HCT116 (cell line): ENCODE data around the gene CDH4. TPM values are rescaled to one million over a fixed set of nuclear protein-coding genes. Genes with fewer than 3 reads are reported as not detected.

ENCODE experiments used
- ATAC-seq: fragments of 200-7000 bp; cut with Tn5 transposase; 2 replicates; pipeline ENCODE4 v1.9.1; 2020; ENCODE audit warnings: mild to moderate bottlenecking, moderate library complexity
- BruUV-seq: library from RNA; stranded (reverse); fragments of 400-500 nt; replicated peaks from 2 replicates; lab custom pipeline; 2021; lab: Mats Ljungman, UMichigan
- CTCF ChIA-PET: fragments of 300-600 bp; sonication (Branson Sonifier 250); formaldehyde crosslinking; loops from one replicate; lab custom pipeline; 2021; ENCODE audit warnings: antibody characterized with exemption; lab: Charles Lee
- POLR2A ChIA-PET: fragments of 300-600, 350-600 bp; sonication (Branson Sonifier 250); formaldehyde crosslinking; loops from one replicate; lab custom pipeline; 2021; ENCODE audit warnings: antibody characterized with exemption; lab: Charles Lee
- RAD21 ChIA-PET, 2 experiments: fragments of 300-600 bp; sonication (Branson Sonifier 250); formaldehyde crosslinking; loops; one replicate each; lab custom pipeline; 2023; ENCODE audit warnings: low total read pairs in 2 of 2; ENCODE audit not compliant: uncharacterized antibody in 2 of 2, unreplicated experiment in 2 of 2, low non-redundant PET in 1 of 2; lab: Charles Lee
- DNase-seq: peaks from one replicate; pipeline ENCODE4 v3.0.0-alpha.2; 2010; ENCODE audit warnings: low read depth, low spot score
- H2AFZ ChIP-seq: fragments of 200-600 bp; shearing (Covaris generic), sonication (generic); 2 replicates; pipeline ENCODE4 v1.6.1; 2017; ENCODE audit warnings: low read depth, mixed run types, mixed read lengths, antibody characterized with exemption, low read length; ENCODE audit not compliant: poor library complexity, severe bottlenecking
- H3K27ac ChIP-seq: 2 replicates; pipeline ENCODE4 v1.5.1; 2012; ENCODE audit warnings: low read depth, low read length
- H3K27me3 ChIP-seq: fragments of 200-600 bp; sonication (generic); 2 replicates; pipeline ENCODE4 v1.6.1; 2016; ENCODE audit warnings: mixed run types, low read length, mixed read lengths; ENCODE audit not compliant: insufficient read depth
- H3K36me3 ChIP-seq, 2 experiments: fragments of 200-500 bp in 1 of 2; fragments of 200-600 bp in 1 of 2; sonication (Bioruptor generic) in 1 of 2; sonication (generic) in 1 of 2; 2 replicates each; pipeline versions ENCODE4 v1.5.1 to v1.6.1; 2014 to 2016; ENCODE audit warnings: low read length in 2 of 2, inconsistent platforms in 1 of 2, mixed read lengths in 1 of 2, mixed run types in 1 of 2; ENCODE audit not compliant: insufficient read depth in 2 of 2, control insufficient read depth in 1 of 2
- H3K4me1 ChIP-seq, 2 experiments: fragments of 200-600 bp in 1 of 2; sonication (generic) in 1 of 2; 2 replicates each; pipeline versions ENCODE4 v1.5.1 to v1.6.1; 2012 to 2017; ENCODE audit warnings: low read length in 2 of 2, inconsistent platforms in 1 of 2, mild to moderate bottlenecking in 1 of 2, mixed read lengths in 1 of 2, mixed run types in 1 of 2, moderate library complexity in 1 of 2; ENCODE audit not compliant: insufficient read depth in 2 of 2, control insufficient read depth in 1 of 2
- H3K4me2 ChIP-seq: fragments of 200-600 bp; sonication (generic); 2 replicates; pipeline ENCODE4 v1.6.1; 2017; ENCODE audit warnings: mixed run types, low read length, mixed read lengths
- H3K4me3 ChIP-seq, 2 experiments: fragments of 200-600 bp in 1 of 2; sonication (generic) in 1 of 2; replicated peaks in 1 of 2; 2 replicates each; pipeline ENCODE4 v1.5.1; 2011 to 2016; ENCODE audit warnings: low read length in 2 of 2, control low read depth in 1 of 2, low read depth in 1 of 2, mild to moderate bottlenecking in 1 of 2, mixed read lengths in 1 of 2, mixed run types in 1 of 2
- H3K79me2 ChIP-seq: fragments of 200-600 bp; sonication (generic); 2 replicates; pipeline ENCODE4 v1.6.1; 2017; ENCODE audit warnings: mild to moderate bottlenecking, mixed run types, low read length, moderate library complexity, mixed read lengths; ENCODE audit not compliant: insufficient read depth
- H3K9ac ChIP-seq: fragments of 200-600 bp; sonication (generic); 2 replicates; pipeline ENCODE4 v1.6.1; 2016; ENCODE audit warnings: low read length, mixed read lengths
- H3K9me2 ChIP-seq: fragments of 200-600 bp; sonication (generic), shearing (Covaris generic); 2 replicates; pipeline ENCODE4 v1.6.1; 2017; ENCODE audit warnings: mixed run types, mild to moderate bottlenecking, moderate library complexity; ENCODE audit not compliant: insufficient read depth
- H3K9me3 ChIP-seq, 2 experiments: fragments of 200-500 bp in 1 of 2; fragments of 200-600 bp in 1 of 2; sonication (Bioruptor generic) in 1 of 2; sonication (generic) in 1 of 2; 2 replicates each; pipeline ENCODE4 v1.6.1; 2014 to 2017; ENCODE audit warnings: low read length in 2 of 2, mixed read lengths in 2 of 2, inconsistent platforms in 1 of 2, low read depth in 1 of 2, mild to moderate bottlenecking in 1 of 2, mixed run types in 1 of 2, moderate library complexity in 1 of 2; ENCODE audit not compliant: control insufficient read depth in 1 of 2, insufficient read depth in 1 of 2
- H4K20me1 ChIP-seq: fragments of 200-600 bp; sonication (generic), shearing (Covaris generic); 2 replicates; pipeline ENCODE4 v1.6.1; 2017; ENCODE audit warnings: mixed run types, mild to moderate bottlenecking, moderate library complexity; ENCODE audit not compliant: insufficient read depth
- ATF3 ChIP-seq: IDR thresholded peaks from 2 replicates; pipeline ENCODE4 v1.6.1; 2012
- CBX3 ChIP-seq: IDR thresholded peaks from 2 replicates; pipeline ENCODE4 v1.6.1; 2012; ENCODE audit warnings: low read depth
- ELF1 ChIP-seq: IDR thresholded peaks from 2 replicates; pipeline ENCODE4 v1.6.1; 2012; ENCODE audit warnings: low read depth, borderline replicate concordance
- EZH2 ChIP-seq: fragments of 200-600 bp; sonication (generic); IDR thresholded peaks from 2 replicates; pipeline ENCODE4 v1.6.1; 2017; ENCODE audit warnings: antibody characterized with exemption, mixed run types
- EZH2phosphoT487 ChIP-seq: fragments of 200-600 bp; IDR thresholded peaks from 2 replicates; pipeline ENCODE4 v1.6.1; 2018; ENCODE audit warnings: antibody characterized with exemption, borderline replicate concordance
- MAX ChIP-seq: IDR thresholded peaks from 2 replicates; pipeline ENCODE4 v1.6.1; 2012
- RAD21 ChIP-seq: IDR thresholded peaks from 2 replicates; pipeline ENCODE4 v1.6.1; 2012; ENCODE audit warnings: low read depth, mild to moderate bottlenecking
- REST ChIP-seq: IDR thresholded peaks from 2 replicates; pipeline ENCODE4 v1.6.1; 2012; ENCODE audit warnings: low read depth
- SP1 ChIP-seq: IDR thresholded peaks from 2 replicates; pipeline ENCODE4 v1.6.1; 2012; ENCODE audit warnings: low read depth
- SRF ChIP-seq: IDR thresholded peaks from 2 replicates; pipeline ENCODE4 v1.6.1; 2012; ENCODE audit warnings: low read depth
- TCF7L2 ChIP-seq: IDR thresholded peaks from 2 replicates; pipeline ENCODE4 v1.7.0; 2011; ENCODE audit warnings: borderline replicate concordance, inconsistent platforms; ENCODE audit not compliant: insufficient read depth, insufficient read length; ENCODE audit errors: extremely low read depth
- ZBTB33 ChIP-seq: IDR thresholded peaks from 2 replicates; pipeline ENCODE4 v1.6.1; 2011; ENCODE audit warnings: mild to moderate bottlenecking, low read length, moderate library complexity; ENCODE audit not compliant: insufficient replicate concordance; ENCODE audit errors: extremely low read depth
- ZNF274 ChIP-seq: fragments of 200-500 bp; sonication (Bioruptor generic); IDR thresholded peaks from 2 replicates; pipeline ENCODE4 v1.6.1; 2014; ENCODE audit warnings: mild to moderate bottlenecking, low read depth, low read length, inconsistent platforms
- intact Hi-C: fragments of 100-400 bp; cut with micrococcal nuclease; formaldehyde crosslinking; loops from 2 replicates; pipeline ENCODE4 v1.10.0; 2022
- total RNA-seq: library from RNA; stranded (reverse); gene quantifications from one replicate; pipeline ENCODE4 v1.2.1, GENCODE V29; 2021; ENCODE audit not compliant: unreplicated experiment

Gene CDH4
- total RNA-seq, 1 experiment from 2014 or later: not detected

GRCh38 chr20:61584851-61585250, 332.8 kb downstream of the CDH4 start:
- DNase-seq (no peak), ATAC-seq (no peak)
- no peaks in the 10 kb centered on the region for H4K20me1 ChIP-seq
- H3K9me2 ChIP-seq: no peaks in the 10 kb centered on the region
- intact Hi-C loops: no loop called here
- no peak overlapping the region for H2AFZ ChIP-seq
- RAD21 ChIA-PET: no interaction called here
- H3K27me3 ChIP-seq: no peaks in the 10 kb centered on the region
- H3K27ac ChIP-seq: no peak overlapping the region
- H3K79me2 ChIP-seq: no peaks in the 10 kb centered on the region
- no peaks in the 10 kb centered on the region for H3K4me1 ChIP-seq
- no peak overlapping the region for H3K4me3 ChIP-seq
- no TSS peak for BruUV-seq
- TF ChIP-seq EZH2: no peak
- no peak for TF ChIP-seq EZH2phosphoT487
- TF ChIP-seq ATF3: no peak
- no peak for TF ChIP-seq ZNF274
- no peak for TF ChIP-seq MAX
- no peak for TF ChIP-seq REST
- TF ChIP-seq TCF7L2: no peak
- TF ChIP-seq RAD21: no peak
- TF ChIP-seq SP1: no peak
- TF ChIP-seq CBX3: no peak
- no peak for TF ChIP-seq ZBTB33
- TF ChIP-seq SRF: no peak
- no peak for TF ChIP-seq ELF1
- H3K9me3 ChIP-seq: no peaks in the 10 kb centered on the region
- H3K9ac ChIP-seq: no peak overlapping the region
- CTCF ChIA-PET: no interaction called here
- POLR2A ChIA-PET: no interaction called here
- H3K4me2 ChIP-seq: no peak overlapping the region
- no peaks in the 10 kb centered on the region for H3K36me3 ChIP-seq
